IPS-20b (cell line): ENCODE measurements around the gene CCDC28B.

Source experiments
- H3K27ac ChIP-seq: one replicate; pipeline ENCODE4 v1.5.1; 2013; ENCODE audit warnings: low read length
- H3K27me3 ChIP-seq: 2 replicates; pipeline ENCODE4 v1.6.1; 2013; ENCODE audit warnings: mild to moderate bottlenecking, low read length, inconsistent platforms; ENCODE audit not compliant: insufficient read depth
- H3K36me3 ChIP-seq: 2 replicates; pipeline ENCODE4 v1.6.1; 2013; ENCODE audit warnings: low read depth, mild to moderate bottlenecking, inconsistent platforms, low read length, moderate library complexity; ENCODE audit not compliant: insufficient read depth
- H3K4me1 ChIP-seq: 2 replicates; pipeline ENCODE4 v1.6.1; 2013; ENCODE audit warnings: mild to moderate bottlenecking, control low read depth, inconsistent platforms, low read length, moderate library complexity; ENCODE audit not compliant: insufficient read depth
- H3K4me3 ChIP-seq: 2 replicates; pipeline ENCODE4 v1.5.1; 2013; ENCODE audit warnings: mild to moderate bottlenecking, low read length, inconsistent platforms
- H3K9ac ChIP-seq: 2 replicates; pipeline ENCODE4 v1.6.1; 2013; ENCODE audit warnings: low read depth, mild to moderate bottlenecking, inconsistent platforms, low read length, moderate library complexity
- H3K9me3 ChIP-seq: 2 replicates; pipeline ENCODE4 v1.6.1; 2013; ENCODE audit warnings: mild to moderate bottlenecking, low read depth, low read length, inconsistent platforms; ENCODE audit not compliant: insufficient read depth

The CCDC28B gene

DNA sequence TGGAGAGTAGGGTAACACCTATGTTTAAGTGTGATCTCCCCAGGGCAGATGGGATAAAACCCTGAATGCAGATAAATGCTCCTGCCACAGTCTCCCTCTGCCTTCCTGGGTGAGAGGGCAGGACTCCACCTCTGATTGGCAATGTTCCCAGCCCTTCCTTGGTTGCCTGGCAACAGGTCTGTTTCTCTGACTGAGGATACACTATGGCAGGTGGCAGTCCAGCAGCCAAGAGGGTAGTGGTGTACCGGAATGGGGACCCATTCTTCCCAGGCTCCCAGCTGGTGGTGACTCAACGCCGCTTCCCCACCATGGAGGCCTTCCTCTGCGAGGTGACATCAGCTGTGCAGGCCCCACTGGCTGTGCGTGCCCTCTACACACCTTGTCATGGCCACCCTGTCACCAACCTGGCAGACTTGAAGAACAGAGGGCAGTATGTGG, 8.5 kb downstream of the CCDC28B start, which contains the start of gene DCDC2B:
Gene DCDC2B, plus strand, starts transcription at position 199 of the 438 bp plus-strand sequence. Its CDS starts 5 bp downstream, at position 204.
- H3K4me3 ChIP-seq, result no peak within 1 kb of the TSS
- H3K27ac ChIP-seq, result no peak within 1 kb of the TSS
- no peak within 1 kb of the TSS for H3K9ac ChIP-seq

DNA sequence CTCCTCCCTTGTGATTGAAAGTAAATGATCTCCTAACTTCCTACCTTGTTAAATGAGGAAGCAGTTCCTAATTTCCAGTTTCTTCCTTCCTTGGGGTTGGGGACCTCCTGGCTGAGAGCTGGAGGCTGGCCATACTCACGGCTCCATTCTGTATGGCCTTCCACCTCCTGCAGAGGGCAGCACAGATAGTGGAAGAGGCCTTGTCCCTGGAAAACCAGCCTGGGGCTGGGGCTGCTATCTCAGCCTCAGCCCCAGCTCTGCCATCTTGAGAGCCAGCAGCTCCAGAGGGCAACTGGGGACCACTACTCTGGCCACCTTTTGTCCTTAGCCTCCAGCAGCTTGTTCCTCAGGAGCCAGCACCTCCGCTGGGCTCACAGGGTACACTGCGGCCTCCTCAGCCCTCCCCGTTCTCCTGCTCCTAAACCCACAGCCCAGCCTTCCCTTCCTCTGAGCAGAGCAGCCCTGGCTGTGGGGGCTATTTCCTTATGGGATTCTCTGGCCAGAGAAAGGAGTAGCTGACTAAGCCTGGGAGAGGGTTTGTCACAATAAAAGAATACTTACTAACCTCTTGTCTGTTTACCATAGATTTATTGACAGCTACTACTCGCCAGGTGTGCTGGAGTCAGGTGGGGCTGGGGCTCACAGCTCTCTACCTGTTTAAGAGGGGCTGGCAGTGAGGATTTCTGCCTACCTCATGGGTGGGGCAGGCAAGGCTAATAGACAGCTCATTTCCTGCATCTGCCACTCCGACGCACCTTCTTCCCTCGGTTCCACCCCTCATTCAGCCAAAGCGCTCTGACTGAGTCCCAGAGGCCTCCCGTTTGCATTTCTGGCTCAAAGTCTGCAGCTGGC, 15.5 kb downstream of the CCDC28B start:
- Histone ChIP-seq H3K9me3 (no peaks in the 10 kb centered on the region), H3K36me3 (peaks cover 24% of the 10 kb centered on the region), H3K27ac (no peak overlapping the region), H3K4me1 (peaks cover 3% of the 10 kb centered on the region; the same call in 1 of the 2 replicates), H3K9ac (no peak overlapping the region), H3K4me3 (no peak overlapping the region), H3K27me3 (no peaks in the 10 kb centered on the region)

More for the DNA sequence above, 8.5 kb downstream of the CCDC28B start, which contains the start of gene DCDC2B:
- H3K27me3 ChIP-seq, result peaks cover 13% of the 10 kb centered on the region
- H3K4me1 ChIP-seq, result 0 out of 2 replicates have a peak, but pooled peaks cover 3% of the 10 kb centered on the region
- H3K9me3 ChIP-seq, result no peaks in the 10 kb centered on the region
- peaks cover 13% of the 10 kb centered on the region for H3K36me3 ChIP-seq

DNA sequence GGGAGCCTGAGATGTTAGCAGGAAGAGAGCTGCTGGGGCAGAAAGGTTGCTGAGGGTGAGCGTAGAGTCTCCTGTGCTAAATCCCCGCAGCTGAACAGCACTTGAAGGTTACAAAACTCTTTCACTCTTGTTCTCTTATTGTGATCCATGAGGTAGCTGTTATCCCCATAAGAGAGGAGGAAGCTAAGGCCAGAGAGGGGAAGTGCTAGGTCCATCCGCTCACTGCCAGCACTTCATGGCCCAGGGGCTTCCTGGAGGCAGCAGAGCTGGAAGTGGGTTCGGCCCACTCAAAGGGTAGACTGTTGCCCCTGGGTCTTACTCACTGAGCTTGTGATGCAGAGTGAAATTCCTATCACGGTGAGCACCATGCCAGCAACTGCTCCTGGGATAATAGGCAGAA, 16.2 kb downstream of the CCDC28B start:
- H3K4me1 ChIP-seq, result peaks cover 8% of the 10 kb centered on the region; the same call in 1 of the 2 replicates
- no peaks in the 10 kb centered on the region for H3K9me3 ChIP-seq
- no peak overlapping the region for H3K4me3 ChIP-seq
- H3K9ac ChIP-seq, result no peak overlapping the region
- H3K27me3 ChIP-seq, result no peaks in the 10 kb centered on the region
- no peak overlapping the region for H3K27ac ChIP-seq
- peaks cover 24% of the 10 kb centered on the region for H3K36me3 ChIP-seq

DNA sequence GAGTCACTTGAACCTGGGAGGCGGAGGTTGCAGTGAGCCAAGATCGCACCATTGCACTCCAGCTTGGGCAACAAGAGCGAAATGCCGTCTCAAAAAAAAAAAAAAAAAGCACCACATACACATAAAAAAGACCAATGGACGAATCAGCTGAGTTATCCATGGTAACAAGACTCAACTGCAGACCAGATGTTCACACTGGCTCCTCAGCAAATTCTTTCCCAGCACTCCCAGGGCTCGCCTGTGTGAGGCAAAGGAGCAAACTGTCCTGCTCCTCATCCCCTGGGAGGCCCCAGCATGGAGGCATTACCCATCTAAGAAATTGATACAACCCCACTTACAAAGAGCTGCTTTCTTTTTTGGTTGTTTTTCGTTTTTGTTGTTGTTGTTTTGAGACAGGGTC, 18.6 kb downstream of the CCDC28B start:
- Histone ChIP-seq H3K4me1 (peaks cover 8% of the 10 kb centered on the region; the same call in 1 of the 2 replicates), H3K36me3 (peaks cover 30% of the 10 kb centered on the region), H3K27me3 (no peaks in the 10 kb centered on the region), H3K9ac (no peak overlapping the region), H3K9me3 (no peaks in the 10 kb centered on the region), H3K4me3 (no peak overlapping the region), H3K27ac (no peak overlapping the region)

DNA sequence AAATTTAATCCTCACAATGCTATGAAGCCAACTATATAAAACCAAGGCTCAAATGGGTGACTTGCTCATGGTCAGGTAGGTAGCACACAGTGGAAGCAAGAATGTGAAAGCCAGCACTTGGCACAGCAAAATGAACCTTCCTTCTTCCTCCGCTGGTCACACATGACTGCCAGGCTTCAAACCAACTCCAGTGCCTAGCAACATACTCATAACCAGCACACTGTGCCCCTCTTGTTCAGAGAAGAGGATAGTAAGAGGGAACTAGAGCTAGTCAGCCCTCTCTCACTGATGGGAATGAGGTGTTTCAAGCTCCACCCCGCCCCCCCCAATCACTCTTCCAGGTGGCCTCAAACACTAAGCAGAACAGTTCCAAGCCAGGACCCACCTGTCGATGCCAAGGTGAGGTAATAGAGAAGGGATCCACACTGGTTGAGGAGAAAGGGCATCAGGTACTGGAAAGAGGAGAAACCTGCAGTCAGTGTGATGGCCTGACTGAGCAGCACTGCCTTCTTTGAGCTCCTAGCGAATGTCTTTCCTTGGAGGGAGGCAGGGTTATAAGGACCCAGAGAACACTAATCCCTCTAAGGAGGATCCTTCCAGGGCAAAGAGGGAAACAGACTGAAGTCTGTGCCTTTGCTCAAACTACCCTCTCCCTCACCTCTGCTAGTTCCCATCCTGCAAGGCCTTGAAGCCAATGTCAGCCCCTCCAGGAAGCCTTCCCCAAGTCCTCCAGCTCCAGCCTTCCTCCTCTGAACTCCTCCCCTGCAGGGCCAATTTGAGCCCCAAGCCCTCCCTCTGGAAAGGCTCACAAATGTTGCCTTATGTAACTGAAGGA, 20.6 kb downstream of the CCDC28B start:
- no peaks in the 10 kb centered on the region for H3K9me3 ChIP-seq
- H3K4me3 ChIP-seq, result peak overlapping the region; percentile 99
- H3K4me1 ChIP-seq, result peaks cover 8% of the 10 kb centered on the region; the same call in 1 of the 2 replicates
- no peaks in the 10 kb centered on the region for H3K27me3 ChIP-seq
- H3K36me3 ChIP-seq, result peaks cover 35% of the 10 kb centered on the region
- no peak overlapping the region for H3K27ac ChIP-seq
- H3K9ac ChIP-seq, result peak overlapping the region; percentile 98

DNA sequence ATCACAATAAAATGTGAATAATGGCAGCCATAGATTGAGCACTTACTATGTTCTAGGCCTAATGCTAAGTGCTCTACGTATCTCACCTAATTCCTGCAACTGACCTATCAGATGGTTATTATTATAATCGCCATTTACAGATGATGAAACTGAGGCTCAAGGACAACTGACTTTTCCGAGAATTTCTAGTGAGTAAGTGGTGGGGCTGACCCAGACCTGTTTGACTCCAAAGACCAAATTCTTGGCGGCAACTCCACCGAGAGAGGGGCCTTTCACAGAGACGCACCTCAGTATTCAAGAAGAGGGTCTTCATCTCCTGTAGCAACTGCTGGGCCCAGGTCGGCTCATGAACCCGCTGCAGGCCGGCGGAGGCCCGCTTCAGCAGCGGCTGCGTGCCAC, 21.2 kb downstream of the CCDC28B start:
- H3K27ac ChIP-seq, result no peak overlapping the region
- H3K4me1 ChIP-seq, result peaks cover 8% of the 10 kb centered on the region; the same call in 1 of the 2 replicates
- peak overlapping the region; percentile 98 for H3K9ac ChIP-seq
- peaks cover 37% of the 10 kb centered on the region for H3K36me3 ChIP-seq
- H3K27me3 ChIP-seq, result no peaks in the 10 kb centered on the region
- no peaks in the 10 kb centered on the region for H3K9me3 ChIP-seq
- H3K4me3 ChIP-seq, result peak overlapping the region; percentile 99

DNA sequence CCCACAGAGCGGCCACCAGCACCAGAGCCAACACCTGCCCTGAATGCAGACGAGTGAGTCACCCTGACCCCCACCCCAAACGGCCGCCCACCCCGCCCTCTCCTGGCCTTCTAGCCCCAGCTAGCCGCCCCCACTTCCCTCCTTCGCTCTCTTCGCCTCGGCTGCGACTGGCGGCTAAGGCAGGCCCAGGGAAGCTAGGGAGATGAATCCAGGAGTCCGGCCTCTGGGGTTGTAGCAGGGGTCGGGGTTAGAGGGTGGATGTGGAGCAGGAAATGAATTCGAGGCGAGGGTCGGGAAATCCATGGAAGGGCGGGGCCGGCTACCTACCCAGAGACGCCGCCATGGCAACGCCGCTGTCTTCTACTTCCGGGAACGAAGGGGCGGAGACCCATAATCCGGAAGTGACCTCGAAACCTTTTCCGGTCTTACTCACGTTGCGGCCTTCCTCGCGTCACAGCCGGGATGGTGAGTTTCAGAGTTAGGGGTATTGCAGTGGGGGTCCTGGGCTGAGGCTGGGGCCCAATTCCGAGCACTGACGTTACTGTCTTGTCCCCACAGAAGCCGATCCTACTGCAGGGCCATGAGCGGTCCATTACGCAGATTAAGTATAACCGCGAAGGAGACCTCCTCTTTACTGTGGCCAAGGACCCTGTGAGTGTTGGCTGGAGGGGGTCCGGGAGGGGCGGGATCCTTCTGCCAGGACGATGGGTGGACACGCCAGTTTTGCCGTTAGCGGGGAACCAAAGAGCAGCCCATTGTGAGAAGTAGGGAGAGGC, 21.8 kb downstream of the CCDC28B start, which contains the start of the genes EIF3I and TMEM234:
Gene EIF3I, plus strand, starts transcription at position 428 of the 776 bp plus-strand sequence. Its CDS starts 35 bp downstream, at position 463.
Gene TMEM234, minus strand, starts transcription at position 374 of the 776 bp plus-strand sequence. Its CDS starts 31 bp downstream, at position 343.
- peak within 1 kb of the TSS; percentile 82 for H3K27ac ChIP-seq
- peak within 1 kb of the TSS; percentile 99 for H3K4me3 ChIP-seq
- peaks cover 8% of the 10 kb centered on the region; the same call in 1 of the 2 replicates for H3K4me1 ChIP-seq
- peak within 1 kb of the TSS; percentile 98 for H3K9ac ChIP-seq
- H3K27me3 ChIP-seq, result no peaks in the 10 kb centered on the region
- H3K9me3 ChIP-seq, result no peaks in the 10 kb centered on the region
- peaks cover 37% of the 10 kb centered on the region for H3K36me3 ChIP-seq

DNA sequence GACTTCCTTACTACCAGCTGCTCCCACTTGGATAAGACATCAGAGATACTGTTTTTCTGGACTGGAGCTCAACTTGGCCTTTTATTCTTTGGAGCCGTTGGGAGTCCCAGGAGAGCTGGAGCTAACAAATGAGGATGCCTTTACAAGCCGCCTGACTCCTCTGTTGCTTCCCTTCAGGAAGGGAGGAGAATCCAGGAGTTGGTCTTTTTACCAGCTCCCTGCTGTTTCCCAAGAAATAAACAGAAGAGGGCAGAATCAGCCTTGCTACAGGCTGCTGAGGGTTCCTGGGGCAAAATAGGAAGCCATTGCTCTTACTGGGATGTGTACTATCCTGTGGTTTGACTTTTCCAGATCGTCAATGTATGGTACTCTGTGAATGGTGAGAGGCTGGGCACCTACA, 23.3 kb downstream of the CCDC28B start:
- Histone ChIP-seq H3K36me3 (peaks cover 49% of the 10 kb centered on the region), H3K9ac (no peak overlapping the region; the same call in 1 of the 2 replicates), H3K4me3 (peak overlapping the region; percentile 33; the same call in 1 of the 2 replicates), H3K9me3 (no peaks in the 10 kb centered on the region), H3K27me3 (no peaks in the 10 kb centered on the region), H3K27ac (no peak overlapping the region), H3K4me1 (peaks cover 8% of the 10 kb centered on the region; the same call in 1 of the 2 replicates)

DNA sequence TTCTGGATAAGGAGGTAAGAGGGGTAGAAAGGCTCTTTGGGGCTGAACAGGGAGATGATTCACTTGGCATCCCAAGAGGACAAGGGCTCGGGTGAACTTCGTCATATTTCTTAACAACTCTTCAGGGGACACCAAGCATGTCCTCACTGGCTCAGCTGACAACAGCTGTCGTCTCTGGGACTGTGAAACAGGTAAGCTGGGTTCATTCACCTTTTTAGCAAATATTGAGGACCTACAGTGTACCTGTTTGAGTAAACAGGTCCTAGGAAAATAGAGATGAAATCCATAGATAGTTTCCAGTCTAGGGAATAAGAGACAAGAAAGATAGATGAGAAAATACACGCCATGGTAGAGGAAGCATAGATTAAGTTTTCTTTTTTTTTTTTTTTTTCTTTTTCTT, 23.9 kb downstream of the CCDC28B start:
- no peak overlapping the region for H3K4me3 ChIP-seq
- H3K36me3 ChIP-seq, result peaks cover 54% of the 10 kb centered on the region
- no peak overlapping the region for H3K9ac ChIP-seq

DNA sequence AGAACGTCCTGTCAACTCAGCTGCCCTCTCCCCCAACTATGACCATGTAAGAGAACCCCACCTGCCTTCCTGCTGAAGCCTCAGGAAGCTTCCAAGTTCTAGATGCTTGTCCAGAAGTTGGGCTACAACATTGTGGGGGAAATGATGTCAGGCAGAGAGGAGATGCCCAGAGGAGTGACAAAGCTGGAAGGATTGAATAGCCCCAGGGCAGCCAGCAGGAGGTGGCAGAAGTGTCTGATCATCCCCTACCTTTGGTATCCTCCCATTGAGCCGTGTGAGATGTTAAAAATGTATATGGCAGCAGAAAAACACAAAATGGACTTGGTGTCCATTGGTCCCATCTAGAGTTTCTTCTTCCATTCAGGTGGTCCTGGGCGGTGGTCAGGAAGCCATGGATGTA, 28.4 kb downstream of the CCDC28B start:
- Histone ChIP-seq H3K9me3 (no peaks in the 10 kb centered on the region), H3K9ac (no peak overlapping the region), H3K4me1 (no peaks in the 10 kb centered on the region), H3K4me3 (no peak overlapping the region), H3K36me3 (peaks cover 85% of the 10 kb centered on the region), H3K27ac (no peak overlapping the region), H3K27me3 (no peaks in the 10 kb centered on the region)

More for the DNA sequence above, 23.9 kb downstream of the CCDC28B start:
- Histone ChIP-seq H3K4me1 (peaks cover 8% of the 10 kb centered on the region; the same call in 1 of the 2 replicates), H3K9me3 (no peaks in the 10 kb centered on the region), H3K27me3 (no peaks in the 10 kb centered on the region), H3K27ac (no peak overlapping the region)
